GM10248 (cell line): ENCODE measurements around the gene PLEKHG4.

ENCODE experiments used
- CTCF ChIA-PET: fragments of 300-600 bp; sonication (Branson Sonifier 250); formaldehyde crosslinking; extraction: SDS; loops from one replicate; lab custom pipeline; 2021; ENCODE audit warnings: antibody characterized with exemption; lab: Yijun Ruan, JAX
- POLR2A ChIA-PET: fragments of 350-650 bp; sonication (Branson Sonifier 250); formaldehyde crosslinking; extraction: SDS; loops from one replicate; lab custom pipeline; 2020; ENCODE audit warnings: antibody characterized with exemption; lab: Yijun Ruan, JAX
- DNase-seq: peaks from one replicate; pipeline ENCODE4 v3.0.0; 2012; ENCODE audit errors: extremely low spot score
- TF ChIP-seq, protein P1 (sequence below): IDR thresholded peaks from 2 replicates; pipeline ENCODE4 v1.5.1; 2012; ENCODE audit warnings: mild to moderate bottlenecking, low read depth; ENCODE audit errors: extremely low read depth, missing control alignments, control extremely low read depth

Gene PLEKHG4

GRCh38 chr16:67282447-67282805 is 3.1 kb downstream of the PLEKHG4 start:
- POLR2A ChIA-PET = no interaction called here
- CTCF ChIA-PET = interaction anchor here (1.0 to 3.1 kb wide), 9 partner anchors 7 to 134 kb away, joined by 3 to 11 read pairs (median 5); partner anchors contain the start of genes KCTD19 and LRRC36
- DNase-seq = no peak
- TF ChIP-seq, protein P1, sequence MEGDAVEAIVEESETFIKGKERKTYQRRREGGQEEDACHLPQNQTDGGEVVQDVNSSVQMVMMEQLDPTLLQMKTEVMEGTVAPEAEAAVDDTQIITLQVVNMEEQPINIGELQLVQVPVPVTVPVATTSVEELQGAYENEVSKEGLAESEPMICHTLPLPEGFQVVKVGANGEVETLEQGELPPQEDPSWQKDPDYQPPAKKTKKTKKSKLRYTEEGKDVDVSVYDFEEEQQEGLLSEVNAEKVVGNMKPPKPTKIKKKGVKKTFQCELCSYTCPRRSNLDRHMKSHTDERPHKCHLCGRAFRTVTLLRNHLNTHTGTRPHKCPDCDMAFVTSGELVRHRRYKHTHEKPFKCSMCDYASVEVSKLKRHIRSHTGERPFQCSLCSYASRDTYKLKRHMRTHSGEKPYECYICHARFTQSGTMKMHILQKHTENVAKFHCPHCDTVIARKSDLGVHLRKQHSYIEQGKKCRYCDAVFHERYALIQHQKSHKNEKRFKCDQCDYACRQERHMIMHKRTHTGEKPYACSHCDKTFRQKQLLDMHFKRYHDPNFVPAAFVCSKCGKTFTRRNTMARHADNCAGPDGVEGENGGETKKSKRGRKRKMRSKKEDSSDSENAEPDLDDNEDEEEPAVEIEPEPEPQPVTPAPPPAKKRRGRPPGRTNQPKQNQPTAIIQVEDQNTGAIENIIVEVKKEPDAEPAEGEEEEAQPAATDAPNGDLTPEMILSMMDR = no peak

DNA sequence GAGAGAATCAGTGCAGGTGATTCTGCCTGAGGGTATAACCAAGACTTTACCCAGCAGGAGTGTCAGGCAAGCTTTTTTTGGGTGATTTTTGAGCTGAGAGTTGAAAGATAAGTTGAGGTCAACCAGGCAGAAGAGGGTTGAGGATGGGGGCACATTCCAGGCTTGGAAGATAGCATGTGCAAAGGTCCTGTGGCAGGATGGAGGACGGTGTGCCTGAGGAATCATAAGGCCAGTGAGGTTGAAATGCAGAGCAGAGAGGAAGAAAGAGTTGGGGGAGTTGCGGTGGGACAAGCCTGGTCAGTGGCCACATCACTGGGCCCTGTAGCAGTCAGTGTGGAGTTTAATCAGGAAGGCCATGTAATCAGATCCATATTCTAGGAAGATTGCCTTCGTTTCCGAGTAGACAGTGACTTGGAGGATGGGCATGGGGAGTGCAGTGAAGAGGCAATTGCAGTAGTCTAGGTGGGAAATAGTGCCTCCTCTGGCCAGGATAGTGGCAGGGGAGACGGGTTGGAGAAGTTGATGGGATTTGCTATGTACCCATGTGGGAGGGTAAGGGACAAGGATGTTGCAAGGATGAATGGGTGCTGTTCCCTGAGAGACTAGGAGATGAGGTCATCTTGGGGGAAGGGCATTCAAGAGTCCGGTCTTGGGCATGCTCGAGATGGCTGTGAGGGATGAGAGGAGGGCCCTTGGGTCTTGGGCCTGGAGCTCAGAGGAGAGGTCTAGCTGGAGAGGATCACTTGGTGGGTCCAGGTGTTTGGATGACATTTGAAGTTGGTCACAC is 3.9 kb downstream of the PLEKHG4 start:
- TF ChIP-seq, protein P1 = no peak
- CTCF ChIA-PET = interaction anchor here (1.0 to 3.1 kb wide), 8 partner anchors 22 to 238 kb away, joined by 3 to 8 read pairs (median 4); partner anchors contain the start of genes KCTD19 and LRRC36
- no peak for DNase-seq
- POLR2A ChIA-PET = no interaction called here

DNA sequence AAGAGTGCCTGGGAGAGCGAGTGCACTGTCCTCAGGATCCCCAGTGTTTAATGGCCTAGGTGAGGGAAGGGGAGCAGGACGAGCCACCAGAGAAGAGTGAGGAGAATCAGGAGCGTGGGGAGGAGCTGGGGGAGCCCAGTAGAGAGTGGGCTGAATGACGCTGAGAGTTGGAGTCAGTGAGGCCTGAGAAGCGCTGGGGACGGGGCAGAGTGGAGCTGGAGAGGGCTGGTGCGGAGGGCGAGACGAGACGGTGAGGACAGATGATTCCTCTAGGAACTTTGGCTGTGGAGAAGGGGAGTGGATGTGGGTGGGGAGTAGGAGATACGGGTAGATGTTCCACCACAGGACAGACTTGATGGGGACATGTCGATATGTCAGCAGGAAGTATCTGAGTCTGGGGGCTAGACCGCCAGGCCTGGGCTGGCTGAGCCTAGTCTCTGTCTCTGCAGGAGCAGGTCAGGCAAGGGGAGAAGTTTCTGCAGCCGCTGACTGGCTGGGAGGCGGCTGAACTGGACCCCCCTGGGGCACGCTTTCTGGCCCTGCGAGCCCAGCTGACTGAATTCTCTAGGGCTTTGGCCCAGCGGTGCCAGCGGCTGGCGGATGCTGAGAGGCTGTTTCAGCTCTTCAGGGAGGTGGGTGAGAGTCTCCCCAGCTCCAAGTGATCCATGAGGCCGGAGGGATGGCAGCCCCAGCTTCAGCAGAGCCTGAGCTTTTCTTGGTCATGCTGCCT is 4.7 kb downstream of the PLEKHG4 start:
- ChIA-PET CTCF (interaction anchor here (1.0 to 3.1 kb wide), 8 partner anchors 15 to 237 kb away, joined by 3 to 8 read pairs (median 3); partner anchors contain the start of genes KCTD19 and LRRC36), POLR2A (no interaction called here)
- TF ChIP-seq, protein P1 = no peak
- no peak for DNase-seq

GRCh38 chr16:67284699-67285646 is 5.6 kb downstream of the PLEKHG4 start:
- ChIA-PET POLR2A (no interaction called here), CTCF (interaction anchor here (1.0 to 3.1 kb wide), 7 partner anchors 14 to 181 kb away, joined by 3 to 8 read pairs (median 3); no protein-coding TSS in a partner anchor)
- TF ChIP-seq, protein P1 = no peak
- DNase-seq = no peak

DNA sequence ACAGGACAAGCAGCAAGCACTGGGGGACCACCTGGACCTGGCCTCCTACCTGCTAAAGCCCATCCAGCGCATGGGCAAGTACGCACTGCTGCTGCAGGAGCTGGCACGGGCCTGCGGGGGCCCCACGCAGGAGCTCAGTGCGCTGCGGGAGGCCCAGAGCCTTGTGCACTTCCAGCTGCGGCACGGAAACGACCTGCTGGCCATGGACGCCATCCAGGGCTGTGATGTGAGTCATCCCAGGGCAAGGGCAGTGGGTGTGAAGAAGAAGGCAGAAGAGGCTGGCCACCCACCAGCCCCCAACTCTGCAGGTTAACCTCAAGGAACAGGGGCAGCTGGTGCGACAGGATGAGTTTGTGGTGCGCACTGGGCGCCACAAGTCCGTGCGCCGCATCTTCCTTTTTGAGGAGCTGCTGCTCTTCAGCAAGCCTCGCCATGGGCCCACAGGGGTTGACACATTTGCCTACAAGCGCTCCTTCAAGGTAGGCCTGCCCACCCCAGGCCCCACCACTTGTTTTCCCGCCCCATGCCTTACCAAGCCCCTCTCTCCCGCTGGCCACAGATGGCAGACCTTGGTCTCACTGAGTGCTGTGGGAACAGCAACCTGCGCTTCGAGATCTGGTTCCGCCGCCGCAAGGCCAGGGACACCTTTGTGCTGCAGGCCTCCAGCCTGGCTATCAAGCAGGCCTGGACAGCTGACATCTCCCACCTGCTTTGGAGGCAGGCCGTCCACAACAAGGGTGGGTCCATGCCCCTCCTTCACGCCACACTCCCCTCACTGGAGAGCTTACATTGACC is 7.3 kb downstream of the PLEKHG4 start:
- ChIA-PET POLR2A (interaction anchor here (0.8 kb wide), 1 partner anchor 21 kb away, joined by 3 read pairs; no protein-coding TSS in a partner anchor), CTCF (interaction anchor here (1.0 to 3.1 kb wide), 6 partner anchors 8 to 333 kb away, joined by 3 to 8 read pairs (median 4); no protein-coding TSS in a partner anchor)
- TF ChIP-seq, protein P1 = no peak
- no peak for DNase-seq
